OCI-M2 (cell line): ENCODE results near the gene ANO4.

Experiments
- DNase-seq: peaks from one replicate; lab custom pipeline; 2025; ENCODE audit not compliant: unreplicated experiment; lab: John Stamatoyannopoulos, UW

The ANO4 gene

GRCh38 chr12:100801320-100801719 is 6.7 kb downstream of the ANO4 start:
- no peak for DNase-seq

DNA sequence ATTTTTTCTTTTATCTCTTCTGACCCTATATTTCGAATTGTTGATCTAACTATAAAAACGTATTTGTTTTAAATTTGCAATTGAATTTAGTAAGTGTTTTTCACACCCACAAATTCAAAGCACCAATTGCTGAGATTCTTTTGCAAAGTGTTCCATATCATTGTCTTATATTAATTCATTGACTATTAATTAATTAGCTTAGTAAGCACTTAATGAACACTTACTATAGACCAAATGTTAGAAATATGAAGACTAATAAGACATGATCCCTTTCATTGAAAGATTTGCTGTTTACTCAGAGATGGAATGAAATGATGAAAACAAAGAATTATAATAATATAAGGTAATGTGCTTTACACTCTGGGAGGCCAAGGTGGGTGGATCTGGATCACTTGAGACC is 14.2 kb downstream of the ANO4 start:
- no peak for DNase-seq

GRCh38 chr12:100820314-100820713 is 25.7 kb downstream of the ANO4 start:
- no peak for DNase-seq

DNA sequence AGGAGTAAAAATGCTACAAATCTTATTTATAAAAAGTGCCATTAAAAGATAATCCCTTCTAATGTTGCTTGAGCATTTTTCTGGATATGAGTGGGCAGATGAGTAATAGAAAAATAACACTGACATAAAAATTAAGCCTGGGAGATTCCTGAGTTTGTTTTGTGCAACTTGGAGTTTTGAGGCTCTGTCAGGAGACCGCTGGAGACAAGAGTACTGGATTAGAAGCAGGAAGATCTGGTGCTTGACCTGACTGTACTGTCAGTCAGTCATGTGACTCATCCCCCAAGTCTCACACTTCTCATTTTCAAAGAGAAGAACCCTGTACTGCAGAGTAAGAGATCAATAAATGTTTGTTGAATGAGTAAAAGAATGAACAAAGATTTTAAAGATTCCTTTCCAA is 29.4 kb downstream of the ANO4 start:
- DNase-seq: no peak

GRCh38 chr12:100824476-100824875 is 29.9 kb downstream of the ANO4 start:
- DNase-seq: no peak

GRCh38 chr12:100826323-100826722 is 31.7 kb downstream of the ANO4 start:
- DNase-seq: no peak

GRCh38 chr12:100827901-100828520 is 33.4 kb downstream of the ANO4 start:
- DNase-seq: no peak

DNA sequence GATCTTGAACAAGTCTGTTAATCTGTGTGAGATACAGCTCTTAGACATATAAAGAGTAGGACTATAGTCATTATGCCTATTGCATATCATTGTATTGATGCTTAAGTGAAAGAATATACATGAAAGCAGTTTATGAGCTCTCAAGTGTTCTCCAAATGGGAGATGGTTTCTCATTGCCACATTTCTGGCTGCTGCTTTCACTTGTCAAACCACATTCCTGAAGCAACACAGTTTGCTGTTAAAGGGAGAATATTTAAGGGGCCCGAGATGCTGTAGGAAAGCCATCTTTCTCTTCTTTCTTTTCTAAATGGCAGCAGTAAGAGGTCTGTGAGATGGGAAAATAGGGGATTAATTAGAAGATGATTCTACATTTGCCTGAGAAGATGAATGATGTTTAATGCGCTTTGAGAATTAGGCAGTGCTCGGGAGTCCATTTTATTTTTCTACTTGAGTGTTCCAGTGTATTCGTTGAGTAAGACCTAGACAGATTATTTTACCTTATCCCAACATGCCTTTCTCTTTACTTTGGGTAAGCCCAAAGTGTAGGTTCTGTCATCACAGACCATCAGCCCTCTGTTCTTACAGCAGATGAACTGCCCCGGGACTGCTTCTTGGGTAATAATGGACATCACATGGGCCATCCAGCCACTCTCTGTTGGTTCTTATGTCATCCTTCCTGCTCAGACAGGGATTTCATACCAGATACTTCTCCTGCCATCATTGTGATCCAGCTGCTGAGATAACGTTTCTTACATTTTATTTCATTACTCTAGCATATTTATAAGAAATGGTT is 35.6 kb downstream of the ANO4 start:
- DNase-seq: no peak

DNA sequence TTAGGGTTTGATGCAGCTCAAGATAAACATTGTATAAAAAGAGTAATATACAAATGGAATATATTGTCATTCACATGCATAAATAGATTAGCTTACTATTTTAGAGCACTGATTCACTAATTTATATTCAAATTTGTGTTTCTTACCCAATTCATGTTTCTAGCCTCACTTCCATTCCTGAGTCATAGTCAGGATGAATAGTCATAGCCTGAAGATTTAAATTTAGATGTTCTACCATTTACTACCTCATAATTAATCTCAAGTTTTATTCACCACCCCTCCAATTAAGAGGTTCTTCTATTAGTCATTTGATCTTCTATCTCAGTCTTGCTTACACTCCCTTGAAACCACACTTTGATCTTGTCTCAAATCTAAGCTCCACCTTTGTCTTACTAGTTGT is 38.7 kb downstream of the ANO4 start:
- DNase-seq: no peak

GRCh38 chr12:100840748-100841147 is 46.2 kb downstream of the ANO4 start:
- no peak for DNase-seq

DNA sequence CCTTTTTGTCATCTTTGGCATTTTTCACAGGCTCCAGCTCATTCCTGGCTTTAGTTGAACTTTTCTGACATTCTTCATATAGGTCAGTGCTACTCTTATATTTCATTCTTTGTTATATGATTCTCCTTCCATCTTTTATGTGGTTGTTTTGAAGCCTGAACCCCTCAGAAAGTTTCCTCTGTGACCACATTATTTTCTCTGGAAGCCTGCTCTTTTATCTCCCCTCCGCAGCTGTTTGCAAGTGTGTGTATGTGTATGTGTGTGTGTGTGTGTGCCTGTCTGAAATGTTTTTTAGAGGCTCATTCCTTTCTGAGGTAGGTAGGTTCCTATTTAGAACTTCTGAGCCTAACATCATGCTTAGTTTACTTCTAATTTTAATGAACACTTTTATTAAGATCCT is 47.6 kb downstream of the ANO4 start:
- no peak for DNase-seq

GRCh38 chr12:100843061-100843460 is 48.5 kb downstream of the ANO4 start:
- DNase-seq: no peak

- no peak for DNase-seq
Measured at GRCh38 chr12:100845095-100845494, 50.5 kb downstream of the ANO4 start.

GRCh38 chr12:100851637-100852036 is 57.1 kb downstream of the ANO4 start:
- DNase-seq: no peak

- no peak for DNase-seq
Measured at GRCh38 chr12:100857418-100857817, 62.8 kb downstream of the ANO4 start.

DNA sequence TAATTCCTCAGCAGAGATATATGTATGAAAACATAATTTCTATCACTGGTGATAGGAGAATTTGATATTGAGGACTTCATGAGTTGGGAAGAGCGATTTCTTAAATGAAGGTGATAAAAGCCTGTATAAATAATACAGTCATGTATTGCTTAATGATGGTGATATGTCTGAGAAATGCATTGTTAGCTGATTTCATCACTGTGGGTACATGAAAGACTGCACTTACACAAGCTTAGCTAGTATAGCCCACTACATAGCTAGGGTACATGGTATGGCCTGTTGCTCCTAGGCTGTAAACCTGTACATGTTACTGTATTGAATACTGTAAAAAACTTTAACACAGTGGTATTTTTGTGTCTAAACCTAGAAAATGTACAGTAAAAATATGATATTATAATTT is 63.4 kb downstream of the ANO4 start:
- no peak for DNase-seq

- DNase-seq: no peak
Measured at GRCh38 chr12:100858656-100859055, 64.1 kb downstream of the ANO4 start.

GRCh38 chr12:100859063-100859627 is 64.6 kb downstream of the ANO4 start:
- no peak for DNase-seq

- no peak for DNase-seq
Measured at GRCh38 chr12:100860611-100861010, 66.0 kb downstream of the ANO4 start.

DNA sequence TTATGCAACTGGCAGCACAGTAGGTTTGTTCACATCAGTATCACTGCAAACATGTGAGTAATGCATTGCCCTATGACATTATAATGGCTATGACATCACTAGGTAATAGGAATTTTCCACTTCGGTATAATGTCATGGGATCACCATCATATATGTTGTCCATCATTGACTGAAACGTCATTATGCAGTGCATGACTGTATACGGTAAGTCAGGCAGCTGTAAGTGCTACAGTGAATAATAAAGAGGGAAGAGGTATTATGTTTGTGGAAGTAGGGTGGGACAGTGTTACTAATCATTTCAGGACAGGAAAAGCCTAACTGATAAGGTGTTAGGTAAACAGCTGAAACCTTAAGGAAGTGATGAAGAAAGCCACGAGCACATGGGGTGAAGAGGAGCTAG is 68.1 kb downstream of the ANO4 start:
- no peak for DNase-seq

- DNase-seq: no peak
Measured at GRCh38 chr12:100864366-100864765, 69.8 kb downstream of the ANO4 start.

GRCh38 chr12:100867639-100868393 is 73.2 kb downstream of the ANO4 start:
- DNase-seq: no peak
